HG03159 (cell line): ENCODE measurements around the gene KRTAP5-10.
"Not testable (repeated sequence)": the region's sequence is repeated elsewhere in the genome, so short reads cannot be mapped to it uniquely, and the experiment has no call there.

ENCODE experiments used
- ATAC-seq: cut with Tn5 transposase; IDR thresholded peaks from one replicate; pipeline ENCODE4 v1.9.1; 2021; ENCODE audit warnings: mild to moderate bottlenecking, moderate library complexity; ENCODE audit not compliant: unreplicated experiment

The KRTAP5-10 gene

GRCh38 chr11:71571101-71571850 lies 5.9 kb downstream of the KRTAP5-10 start:
- ATAC-seq = not testable (repeated sequence)

DNA sequence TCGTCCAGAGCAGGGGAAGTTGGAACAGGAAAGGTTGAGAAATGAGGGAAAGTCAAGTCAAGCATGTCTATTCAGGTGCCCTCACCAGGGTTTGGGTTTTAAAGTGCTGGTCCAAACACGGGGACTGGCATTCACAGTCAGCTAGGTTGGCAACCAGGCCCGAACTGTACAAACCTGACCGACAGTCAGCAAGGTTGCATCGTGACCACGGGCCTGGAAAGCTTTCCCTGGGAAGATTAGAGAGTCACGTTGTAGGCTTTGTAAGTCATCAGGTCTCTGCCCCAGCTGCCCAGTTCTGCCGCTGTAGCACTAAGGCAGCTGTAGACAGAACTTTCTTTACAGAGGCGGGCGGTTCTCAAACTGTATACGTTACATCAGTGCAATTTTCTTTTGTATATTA lies 7.4 kb downstream of the KRTAP5-10 start:
- no peak for ATAC-seq

- ATAC-seq = no peak
Observed at GRCh38 chr11:71574418-71574817, 9.1 kb downstream of the KRTAP5-10 start.

GRCh38 chr11:71575723-71576424 lies 10.5 kb downstream of the KRTAP5-10 start:
- no peak for ATAC-seq

DNA sequence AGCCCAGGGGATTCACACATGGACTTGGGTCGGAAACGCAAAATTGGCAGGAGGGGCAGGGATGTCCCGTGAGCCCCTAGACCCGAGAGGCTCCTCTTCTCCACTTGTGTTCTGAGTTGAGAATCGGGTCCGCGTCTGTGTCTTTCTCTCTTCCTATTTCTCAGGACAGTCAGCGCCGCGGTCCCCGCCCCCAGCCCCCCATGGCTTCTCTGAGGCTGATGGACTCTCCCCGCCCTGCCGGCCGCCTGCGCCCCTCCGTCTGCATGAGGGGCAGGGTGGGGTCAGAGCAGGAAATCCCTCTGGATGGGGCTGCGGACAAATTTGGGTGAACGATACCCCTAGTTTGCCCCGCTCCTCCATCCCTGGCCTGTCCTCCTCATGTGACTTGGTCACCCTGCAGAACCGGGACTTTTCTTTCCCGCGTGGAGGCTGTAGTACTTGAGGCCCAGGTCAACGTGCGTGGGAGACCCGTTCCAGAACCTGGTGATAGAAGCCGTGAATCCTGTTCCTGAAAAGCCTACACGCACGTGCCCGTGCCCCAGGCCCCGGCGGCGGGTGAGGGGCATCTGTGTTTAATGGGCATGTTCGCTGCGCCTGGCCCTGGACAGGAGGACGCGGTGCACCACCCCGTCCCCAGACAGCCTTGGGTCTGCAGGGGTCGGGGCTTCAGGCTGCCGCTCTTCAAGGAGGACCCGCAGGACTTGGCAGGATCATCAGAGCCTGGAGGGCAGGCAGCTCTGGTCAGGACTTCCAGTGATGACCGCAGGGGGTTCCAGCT lies 11.5 kb downstream of the KRTAP5-10 start:
- ATAC-seq = not testable (repeated sequence)

DNA sequence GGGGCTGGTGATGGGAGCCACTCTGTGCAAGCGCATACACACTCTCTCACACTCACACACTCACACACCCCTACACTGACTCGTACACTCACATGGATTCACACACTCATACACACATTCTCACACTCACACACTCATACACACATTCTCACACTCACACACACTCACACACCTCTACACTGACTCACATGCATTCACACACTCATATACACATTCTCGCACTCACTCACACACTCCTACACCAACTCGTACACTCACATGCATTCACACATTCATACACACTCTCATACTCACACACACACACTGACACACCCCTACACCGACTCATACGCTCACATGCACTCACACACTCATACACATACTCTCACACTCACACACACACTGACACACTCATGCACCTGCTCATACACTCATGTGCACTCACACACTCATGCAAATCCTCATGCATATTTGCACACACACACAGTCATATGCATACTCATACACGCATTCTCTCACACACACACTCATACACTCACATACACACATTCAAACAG lies 12.2 kb downstream of the KRTAP5-10 start:
- ATAC-seq = no peak

GRCh38 chr11:71579513-71579912 lies 14.2 kb downstream of the KRTAP5-10 start:
- not testable (repeated sequence) for ATAC-seq

DNA sequence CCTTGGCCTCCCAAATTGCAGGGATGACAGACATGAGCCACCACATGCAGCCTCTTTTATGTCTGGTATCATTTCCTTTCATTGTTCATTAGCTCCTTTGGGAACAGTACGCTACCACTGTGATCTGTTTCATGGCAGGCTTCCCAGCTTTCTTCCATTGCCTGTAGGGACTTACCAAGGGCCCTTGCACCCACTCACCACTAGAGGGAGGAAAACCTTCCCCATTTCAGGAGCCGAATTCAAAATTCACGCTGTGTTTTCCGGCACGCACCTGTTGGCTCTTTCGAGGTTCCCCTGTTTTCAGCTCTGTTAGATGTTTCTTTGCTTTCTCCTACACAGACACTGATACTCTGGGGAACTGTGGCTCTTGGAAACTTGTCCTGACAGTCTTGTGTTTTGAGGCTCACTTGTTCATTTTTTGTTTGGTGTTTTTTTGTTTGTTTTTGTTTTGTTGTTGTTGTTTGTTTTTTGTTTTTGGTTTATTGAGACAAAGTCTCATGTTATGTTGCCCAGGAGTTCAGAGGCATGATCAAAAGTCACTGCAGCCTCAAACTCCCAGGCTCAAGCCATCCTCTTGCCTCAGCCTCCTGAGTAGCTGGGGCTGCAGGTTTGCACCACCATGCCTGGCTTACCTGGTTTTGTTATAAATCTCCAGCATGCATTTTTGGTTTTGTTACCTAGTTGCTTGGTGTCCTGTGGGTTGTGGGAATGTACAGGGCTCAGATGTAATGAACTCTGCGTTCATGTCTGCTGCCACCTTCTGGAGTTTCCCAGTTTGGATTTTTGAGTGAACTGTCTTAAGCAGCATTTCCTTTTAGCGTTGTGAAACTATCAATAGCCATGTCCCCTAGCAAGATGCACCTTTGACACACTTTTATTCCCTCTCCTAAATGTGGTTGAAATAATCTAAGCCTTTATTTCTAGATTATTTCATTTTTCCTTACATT lies 15.0 kb downstream of the KRTAP5-10 start:
- ATAC-seq = no peak

GRCh38 chr11:71581826-71582225 lies 16.5 kb downstream of the KRTAP5-10 start:
- ATAC-seq = no peak

GRCh38 chr11:71582309-71582895 lies 17.0 kb downstream of the KRTAP5-10 start, which contains the start of gene KRTAP5-11:
TSS of gene KRTAP5-11 (minus strand) at chr11:71582875. CDS start at chr11:71582837, 38 bp downstream.
- ATAC-seq = no peak

- not testable (repeated sequence) for ATAC-seq
Observed at GRCh38 chr11:71582969-71583368, 17.6 kb downstream of the KRTAP5-10 start.

- not testable (repeated sequence) for ATAC-seq
Observed at GRCh38 chr11:71585673-71586072, 20.3 kb downstream of the KRTAP5-10 start.

GRCh38 chr11:71588314-71588713 lies 23.0 kb downstream of the KRTAP5-10 start:
- ATAC-seq = not testable (repeated sequence)

DNA sequence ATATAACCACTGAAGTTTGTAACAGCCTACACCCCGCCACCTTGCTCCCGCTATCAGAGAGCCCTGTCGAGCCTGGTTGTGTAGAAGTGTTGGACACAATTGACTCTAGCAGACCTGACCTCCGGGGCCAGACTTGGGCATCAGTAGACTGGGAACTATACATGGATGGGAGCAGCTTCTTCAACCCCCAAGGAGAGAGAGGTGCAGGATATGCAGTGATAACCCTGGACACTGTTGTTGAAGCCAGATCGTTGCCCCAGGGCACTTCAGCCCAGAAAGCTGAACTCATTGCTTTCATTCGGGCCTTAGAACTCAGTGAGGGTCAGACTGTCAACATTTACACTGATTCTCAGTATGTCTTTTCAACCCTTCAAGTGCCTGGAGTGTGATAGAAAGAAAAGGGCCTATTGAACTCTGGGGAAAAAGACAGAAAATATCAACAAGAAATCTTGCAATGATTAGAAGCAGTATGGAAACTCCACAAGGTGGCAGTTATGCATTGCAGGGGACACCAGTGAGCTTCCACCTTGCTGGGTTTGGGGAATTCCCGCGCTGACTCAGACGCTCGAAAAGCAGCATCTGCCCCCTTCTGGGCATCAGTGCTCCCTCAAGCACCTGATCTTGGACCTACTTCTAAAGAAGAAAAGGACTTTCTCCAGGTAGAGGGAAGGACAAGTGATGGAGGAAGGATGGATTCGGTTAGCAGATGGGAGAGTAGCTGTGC lies 23.6 kb downstream of the KRTAP5-10 start:
- ATAC-seq = not testable (repeated sequence)

GRCh38 chr11:71589546-71589920 lies 24.2 kb downstream of the KRTAP5-10 start:
- ATAC-seq = not testable (repeated sequence)

DNA sequence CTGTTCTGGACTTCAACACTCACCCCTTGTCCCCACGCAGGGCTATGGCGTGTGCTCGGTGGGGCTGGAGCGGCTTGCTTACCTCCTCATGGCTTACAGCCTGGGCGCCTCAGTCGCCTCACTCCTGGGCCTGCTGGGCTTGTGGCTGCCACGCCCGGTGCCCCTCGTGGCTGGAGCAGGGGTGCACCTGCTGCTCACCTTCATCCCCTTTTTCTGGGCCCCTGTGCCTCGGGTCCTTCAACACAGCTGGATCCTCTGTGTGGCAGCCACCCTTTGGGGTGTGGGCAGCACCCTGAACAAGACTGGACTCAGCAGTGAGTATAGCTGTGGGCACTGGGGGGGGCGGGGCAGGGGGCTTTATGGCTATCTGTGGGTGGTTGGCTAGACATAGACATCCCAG lies 37.9 kb downstream of the KRTAP5-10 start:
- not testable (repeated sequence) for ATAC-seq

DNA sequence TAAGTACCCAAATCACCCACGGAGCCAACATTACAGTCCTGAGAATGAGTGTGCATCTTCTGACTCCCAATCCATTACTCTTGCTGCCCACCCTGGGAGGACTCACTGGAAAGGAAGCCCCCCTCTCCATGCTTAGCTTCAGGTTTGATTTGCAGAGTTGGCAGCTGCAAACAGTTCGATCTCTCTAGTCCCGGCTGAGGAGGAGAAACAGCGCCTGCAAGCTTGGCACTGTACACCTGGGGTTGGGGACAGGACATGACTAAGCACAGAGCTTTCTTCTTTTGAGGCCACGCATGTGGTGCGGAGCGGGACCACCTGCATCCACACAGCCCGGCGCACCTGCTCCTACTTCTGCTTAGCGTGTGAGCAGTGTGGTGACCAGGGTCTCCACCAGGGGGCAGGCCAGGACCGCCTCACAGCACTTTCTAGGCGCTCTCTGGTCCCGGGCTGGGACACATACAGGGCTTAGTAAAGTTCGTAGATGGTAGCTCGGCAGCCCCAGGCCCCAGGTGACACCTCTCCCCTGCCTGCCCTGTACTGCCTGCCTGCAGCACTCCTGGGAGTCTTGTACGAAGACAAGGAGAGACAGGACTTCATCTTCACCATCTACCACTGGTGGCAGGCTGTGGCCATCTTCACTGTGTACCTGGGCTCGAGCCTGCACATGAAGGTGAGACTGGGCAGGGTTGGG lies 39.6 kb downstream of the KRTAP5-10 start:
- not testable (repeated sequence) for ATAC-seq

- ATAC-seq = not testable (repeated sequence)
Observed at GRCh38 chr11:71606853-71607519, 41.6 kb downstream of the KRTAP5-10 start.
